GM21825 (cell line): ENCODE results near the gene CCR5.

Source experiments
- ATAC-seq: cut with Tn5 transposase; IDR thresholded peaks from one replicate; pipeline ENCODE4 v1.9.1; 2021; ENCODE audit warnings: mild to moderate bottlenecking, moderate library complexity; ENCODE audit not compliant: unreplicated experiment

The CCR5 gene

DNA sequence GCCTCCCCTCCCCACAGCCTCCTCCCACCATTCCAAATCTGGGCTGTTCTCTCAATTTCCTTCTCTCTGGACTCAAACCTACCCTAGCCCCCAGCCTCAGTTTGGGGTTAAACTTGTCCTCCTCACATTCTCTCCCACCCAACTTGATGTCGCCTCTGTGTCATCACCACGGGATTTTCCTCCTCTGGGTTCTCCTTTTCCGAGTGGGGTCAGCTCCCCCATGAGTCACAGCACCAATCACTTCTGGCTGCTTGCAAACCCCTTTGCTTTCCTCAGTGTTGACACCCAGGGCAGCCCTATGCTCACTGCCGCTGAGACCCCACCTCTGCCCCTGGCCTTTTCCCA, 35.7 kb downstream of the CCR5 start:
- ATAC-seq = no peak

GRCh38 chr3:46406788-46407611, 36.3 kb downstream of the CCR5 start, which contains the start of the genes CCR5AS and CCRL2:
TSS of gene CCR5AS (minus strand) at chr3:46407066.
TSS of gene CCRL2 (plus strand) at chr3:46407259. CDS start at chr3:46408080, 821 bp downstream.
- ATAC-seq = no peak

DNA sequence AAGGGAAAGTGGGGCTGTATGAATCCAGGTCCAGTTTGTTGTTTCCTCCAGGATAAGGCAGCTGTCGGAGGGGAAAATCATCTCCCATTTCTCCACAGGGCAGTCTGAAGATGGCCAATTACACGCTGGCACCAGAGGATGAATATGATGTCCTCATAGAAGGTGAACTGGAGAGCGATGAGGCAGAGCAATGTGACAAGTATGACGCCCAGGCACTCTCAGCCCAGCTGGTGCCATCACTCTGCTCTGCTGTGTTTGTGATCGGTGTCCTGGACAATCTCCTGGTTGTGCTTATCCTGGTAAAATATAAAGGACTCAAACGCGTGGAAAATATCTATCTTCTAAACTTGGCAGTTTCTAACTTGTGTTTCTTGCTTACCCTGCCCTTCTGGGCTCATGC, 37.2 kb downstream of the CCR5 start:
- no peak for ATAC-seq

DNA sequence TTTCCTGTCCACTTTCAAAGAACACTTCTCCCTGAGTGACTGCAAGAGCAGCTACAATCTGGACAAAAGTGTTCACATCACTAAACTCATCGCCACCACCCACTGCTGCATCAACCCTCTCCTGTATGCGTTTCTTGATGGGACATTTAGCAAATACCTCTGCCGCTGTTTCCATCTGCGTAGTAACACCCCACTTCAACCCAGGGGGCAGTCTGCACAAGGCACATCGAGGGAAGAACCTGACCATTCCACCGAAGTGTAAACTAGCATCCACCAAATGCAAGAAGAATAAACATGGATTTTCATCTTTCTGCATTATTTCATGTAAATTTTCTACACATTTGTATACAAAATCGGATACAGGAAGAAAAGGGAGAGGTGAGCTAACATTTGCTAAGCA, 38.1 kb downstream of the CCR5 start:
- no peak for ATAC-seq

GRCh38 chr3:46409739-46410489, 39.2 kb downstream of the CCR5 start:
- no peak for ATAC-seq

- no peak for ATAC-seq
Measured at GRCh38 chr3:46410669-46411068, 39.9 kb downstream of the CCR5 start.

DNA sequence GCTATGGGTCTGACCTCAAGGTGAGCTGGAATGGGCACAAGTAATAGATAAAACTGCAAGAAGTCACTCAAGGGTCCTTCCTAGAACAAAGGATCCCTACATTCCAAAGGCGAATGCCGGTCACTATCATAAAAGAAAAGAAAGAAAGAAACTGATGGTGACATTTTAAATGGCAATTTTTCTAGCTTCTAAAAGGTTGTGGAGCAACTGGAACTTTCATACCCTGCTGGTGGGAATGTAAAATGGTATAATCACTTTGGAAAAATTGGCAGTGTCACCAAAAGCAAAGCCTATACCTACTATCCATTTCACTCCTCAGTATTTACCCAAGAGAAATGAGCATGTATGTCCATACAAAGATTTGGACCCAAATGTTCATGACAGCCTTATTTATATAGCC, 40.5 kb downstream of the CCR5 start:
- no peak for ATAC-seq

DNA sequence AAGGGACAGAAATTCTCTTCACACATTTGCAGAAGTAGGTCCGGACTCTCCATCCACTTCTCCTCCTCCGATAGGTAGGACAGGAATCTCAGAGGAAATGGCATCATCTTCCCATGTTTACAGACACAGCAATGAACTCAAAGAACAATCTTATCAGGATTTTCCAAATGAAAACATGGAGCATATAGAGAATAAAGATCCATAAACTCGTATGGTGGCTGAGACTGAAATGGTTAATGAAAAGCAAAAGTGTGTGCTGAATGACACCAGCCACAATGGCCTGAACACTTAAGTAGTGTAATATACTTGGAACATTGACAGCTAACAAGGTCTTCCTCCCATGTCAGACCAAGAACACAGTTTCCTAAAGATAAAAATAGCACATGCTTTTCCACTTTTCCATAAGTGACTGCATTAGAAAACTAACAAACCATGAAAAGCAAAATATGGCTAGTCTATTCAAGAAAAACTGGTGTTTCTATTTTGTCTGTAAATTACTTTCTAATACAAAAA, 42.1 kb downstream of the CCR5 start:
- ATAC-seq = no peak

- no peak for ATAC-seq
Measured at GRCh38 chr3:46413951-46414350, 43.2 kb downstream of the CCR5 start.

GRCh38 chr3:46414739-46415138, 44.0 kb downstream of the CCR5 start:
- ATAC-seq = no peak

DNA sequence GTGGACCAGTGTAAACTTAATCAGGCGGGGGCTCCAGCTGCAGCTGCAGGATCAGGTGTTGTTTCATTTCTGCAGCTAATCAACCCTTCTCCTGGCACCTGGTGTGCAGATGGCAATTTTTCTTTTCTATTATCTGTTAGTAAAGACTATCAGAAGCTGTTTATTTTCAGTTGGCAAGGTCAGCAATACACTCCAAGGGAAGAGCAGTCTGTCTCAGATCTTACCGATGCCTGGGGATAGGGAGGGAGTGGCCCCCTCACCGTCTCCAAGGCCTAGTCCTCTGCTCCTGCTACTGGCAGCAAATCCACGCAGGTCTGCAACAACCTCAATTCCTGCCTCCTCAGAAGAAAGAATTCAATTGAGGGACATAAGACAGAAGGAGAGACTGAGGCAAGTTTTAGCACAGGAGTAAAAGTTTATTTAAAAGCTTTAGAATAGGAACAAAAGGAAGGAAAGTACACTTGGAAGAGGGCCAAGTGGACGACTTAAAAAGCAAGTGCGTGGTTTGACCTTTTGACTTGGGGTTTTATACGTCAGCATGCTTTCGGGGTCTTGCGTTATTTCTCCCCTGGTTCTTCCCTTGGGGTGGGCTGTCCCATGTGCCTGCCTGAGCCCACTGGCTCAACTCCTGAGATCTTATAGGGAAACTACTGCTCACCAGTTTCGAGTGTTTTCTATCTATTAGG, 45.5 kb downstream of the CCR5 start:
- no peak for ATAC-seq

DNA sequence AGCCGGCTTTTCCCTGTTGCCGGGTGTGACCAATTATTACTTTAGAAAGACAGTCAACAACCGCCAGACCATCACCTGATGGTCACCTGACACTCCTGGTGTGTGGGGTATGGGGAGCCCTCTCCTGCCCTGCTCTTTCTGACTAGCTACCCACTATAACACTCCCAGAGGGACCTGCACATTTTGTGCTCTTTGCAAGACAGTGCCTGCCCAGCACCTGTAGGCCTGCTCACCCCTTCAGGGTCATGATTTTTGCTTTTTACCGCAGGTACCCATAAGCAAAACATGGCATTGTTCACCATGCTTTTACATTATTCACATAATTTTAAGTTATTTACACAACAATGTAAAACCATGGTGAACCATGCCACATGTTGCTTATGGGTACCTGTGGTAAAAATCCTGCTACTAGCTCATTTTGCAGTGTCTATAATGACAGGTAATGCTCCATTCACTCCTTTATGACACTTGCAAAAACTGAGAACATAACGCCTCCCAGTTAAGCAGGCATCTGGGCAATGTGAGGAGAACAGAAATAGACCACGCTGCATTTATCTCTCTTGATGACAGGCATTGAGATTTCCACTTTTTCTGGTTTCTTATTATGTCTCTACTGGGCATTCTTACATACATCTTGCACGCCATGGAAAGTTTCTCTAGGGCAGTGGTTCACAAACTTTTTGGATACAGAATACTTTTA, 46.2 kb downstream of the CCR5 start:
- no peak for ATAC-seq

DNA sequence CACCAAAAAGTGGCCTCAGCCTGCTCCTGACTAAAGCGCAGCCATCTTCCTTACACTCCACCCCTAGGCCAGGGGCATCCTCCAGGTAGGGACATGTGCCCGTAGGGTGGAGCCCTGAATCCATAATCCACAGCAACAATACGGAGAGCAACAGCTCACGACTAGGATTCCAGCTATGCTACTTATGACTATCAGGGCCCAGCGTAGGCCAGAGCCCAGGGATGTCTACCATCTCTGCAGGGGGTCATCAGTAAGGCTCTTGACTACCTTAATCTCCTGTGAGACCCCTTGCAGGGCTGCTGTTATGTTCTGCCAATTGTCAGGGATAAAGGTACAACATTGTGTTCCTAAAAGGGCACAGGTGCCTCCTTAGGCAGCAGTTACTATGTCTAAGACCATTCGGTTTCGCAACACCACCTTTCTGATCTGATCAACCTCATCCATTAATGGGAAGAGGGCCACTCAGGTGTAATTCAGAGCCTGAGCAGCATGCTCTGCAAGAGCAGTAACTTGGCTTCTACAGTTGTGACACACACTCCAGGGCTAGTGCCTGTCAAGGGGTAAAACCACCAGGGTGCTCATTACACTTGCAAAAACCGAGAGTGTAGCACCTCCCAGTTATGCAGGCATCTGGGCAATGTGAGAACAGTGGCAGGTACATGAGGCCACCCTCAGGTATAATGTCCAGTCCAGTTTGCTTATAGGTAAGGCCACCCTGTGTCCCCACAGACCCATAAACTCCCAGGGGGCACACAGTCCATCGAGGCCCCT, 47.3 kb downstream of the CCR5 start:
- ATAC-seq = no peak

DNA sequence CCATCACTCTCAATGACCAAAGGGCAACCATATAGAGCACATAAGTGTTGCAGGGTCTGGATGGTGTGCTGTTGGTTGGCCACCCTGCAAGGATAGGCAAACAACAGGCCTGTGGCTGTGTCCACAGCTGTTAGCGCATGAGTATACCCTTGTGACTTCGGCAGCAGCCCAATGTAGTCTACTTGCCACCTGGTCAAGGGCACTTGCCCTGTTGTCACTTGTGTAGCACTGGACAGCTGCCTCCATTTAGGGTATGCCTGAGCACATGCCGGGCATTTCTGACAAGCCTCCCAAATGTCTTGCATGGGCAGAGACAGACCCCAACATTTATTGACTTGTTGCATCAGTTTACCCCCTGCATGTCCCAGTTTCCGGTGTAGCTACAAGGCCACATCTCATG, 49.1 kb downstream of the CCR5 start:
- ATAC-seq = no peak

DNA sequence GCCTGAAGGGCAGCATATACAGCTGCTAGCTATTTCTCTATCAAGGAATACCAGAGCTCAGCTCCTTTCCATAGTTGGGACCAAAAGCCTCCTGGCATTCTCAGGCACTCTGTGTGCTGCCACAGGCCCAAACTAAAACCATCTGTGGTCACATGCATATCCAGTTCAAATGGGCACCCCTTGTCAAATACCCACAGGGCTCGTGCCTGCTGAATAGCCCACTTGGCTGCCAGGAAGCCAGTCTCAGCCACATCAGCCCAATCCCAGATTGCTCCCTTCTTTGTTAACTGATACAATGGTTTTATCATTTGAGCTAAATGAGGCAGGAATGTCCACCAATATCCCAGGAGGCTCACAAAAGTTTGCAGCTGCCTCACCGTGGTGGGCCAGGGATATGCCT, 50.2 kb downstream of the CCR5 start:
- ATAC-seq = no peak

DNA sequence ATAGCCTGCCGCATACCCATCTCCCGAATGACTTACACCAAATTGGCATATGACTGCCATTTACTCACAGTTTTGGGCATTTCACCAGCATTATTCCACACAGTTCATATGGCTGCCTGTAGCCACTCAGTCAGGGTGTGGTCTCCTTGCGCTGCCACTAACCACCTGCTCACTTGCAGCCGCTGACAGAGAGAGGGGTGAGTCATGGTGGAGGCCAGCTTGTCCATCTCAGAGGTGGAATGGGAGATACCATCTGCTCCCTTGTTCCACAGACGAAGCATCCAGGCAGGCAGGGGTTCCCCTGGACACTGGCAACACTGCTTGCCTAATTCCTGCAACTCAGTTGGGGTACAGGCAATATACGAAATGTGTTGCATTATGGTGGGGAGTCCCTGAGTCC, 51.9 kb downstream of the CCR5 start:
- no peak for ATAC-seq

DNA sequence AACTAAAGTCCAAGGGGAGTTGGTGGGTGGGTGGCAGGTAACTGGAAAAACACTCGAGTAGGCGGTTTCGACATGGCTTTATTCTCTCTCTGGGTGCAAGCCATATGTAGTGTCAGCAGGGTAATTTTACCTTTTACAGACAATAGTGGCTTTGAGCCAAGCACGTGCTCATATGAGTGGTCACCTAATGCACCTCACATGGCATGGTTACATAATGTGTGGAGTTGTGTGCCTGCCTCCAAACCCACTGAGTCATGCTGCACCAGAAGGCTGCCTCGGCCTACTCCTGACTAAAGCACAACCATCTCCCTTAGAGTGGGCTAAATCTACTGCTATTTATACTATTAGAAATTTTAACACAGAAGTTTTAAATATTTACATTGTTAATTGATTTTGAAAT, 52.8 kb downstream of the CCR5 start:
- no peak for ATAC-seq
